PC-3 (cell line): ENCODE measurements around the gene TTLL7. TPM values are rescaled to one million over a fixed set of nuclear protein-coding genes. Genes with fewer than 3 reads are reported as not detected.

ENCODE experiments used
- ATAC-seq: fragments of 200-7000 bp; cut with Tn5 transposase; 2 replicates; pipeline ENCODE4 v1.9.1; 2020; ENCODE audit warnings: mild to moderate bottlenecking, moderate library complexity
- BruUV-seq: library from RNA; stranded (reverse); fragments of 400-500 nt; replicated peaks from 2 replicates; lab custom pipeline; 2021; lab: Mats Ljungman, UMichigan
- CTCF ChIA-PET: fragments of 300-600 bp; sonication (Branson Sonifier 250); formaldehyde crosslinking; loops from one replicate; lab custom pipeline; 2022; ENCODE audit warnings: antibody characterized with exemption; lab: Charles Lee
- POLR2A ChIA-PET: fragments of 300-600 bp; sonication (Branson Sonifier 250); formaldehyde crosslinking; loops from one replicate; lab custom pipeline; 2022; ENCODE audit warnings: antibody characterized with exemption; ENCODE audit not compliant: unreplicated experiment; lab: Charles Lee
- DNase-seq: peaks from one replicate; pipeline ENCODE4 v3.0.0-alpha.2; 2015
- H2AFZ ChIP-seq: fragments of 300-600 bp; sonication (generic); 2 replicates; pipeline ENCODE4 v1.6.0; 2016; ENCODE audit warnings: antibody characterized with exemption, low read length
- H3F3A ChIP-seq: fragments of 300-600 bp; sonication (generic); one replicate; pipeline ENCODE4 v1.6.0; 2017; ENCODE audit warnings: antibody characterized with exemption, low read length, control low read depth, mild to moderate bottlenecking; ENCODE audit not compliant: unreplicated experiment
- H3K27ac ChIP-seq: fragments of 300-600 bp; sonication (generic); 2 replicates; pipeline ENCODE4 v1.5.1; 2016; ENCODE audit warnings: mild to moderate bottlenecking, low read length
- H3K27me3 ChIP-seq: fragments of 300-600 bp; sonication (generic); 2 replicates; pipeline ENCODE4 v1.6.1; 2016; ENCODE audit warnings: low read length, mixed read lengths
- H3K36me3 ChIP-seq: fragments of 300-600 bp; sonication (generic); 2 replicates; pipeline ENCODE4 v1.6.1; 2016; ENCODE audit warnings: low read depth, mixed run types, low read length, mixed read lengths
- H3K4me1 ChIP-seq: fragments of 300-600 bp; sonication (generic); 2 replicates; pipeline ENCODE4 v1.5.1; 2016; ENCODE audit warnings: low read length; ENCODE audit not compliant: insufficient read depth
- H3K4me2 ChIP-seq: fragments of 300-600 bp; sonication (generic); 2 replicates; pipeline ENCODE4 v1.6.0; 2016; ENCODE audit warnings: low read length
- H3K4me3 ChIP-seq: fragments of 300-600 bp; sonication (generic); 2 replicates; pipeline ENCODE4 v1.5.1; 2016; ENCODE audit warnings: mild to moderate bottlenecking, low read length, mixed read lengths
- H3K79me2 ChIP-seq: fragments of 300-600 bp; sonication (generic); 2 replicates; pipeline ENCODE4 v1.6.1; 2017; ENCODE audit warnings: low read length, mixed read lengths
- H3K9ac ChIP-seq: fragments of 300-600 bp; sonication (generic); 2 replicates; pipeline ENCODE4 v1.6.0; 2016; ENCODE audit warnings: mild to moderate bottlenecking, low read length
- H3K9me2 ChIP-seq: fragments of 300-600 bp; sonication (generic); replicated peaks from 2 replicates; pipeline ENCODE4 v1.6.1; 2016; ENCODE audit warnings: mixed run types, low read length, mixed read lengths
- H3K9me3 ChIP-seq: fragments of 300-600 bp; sonication (generic); 2 replicates; pipeline ENCODE4 v1.6.1; 2016; ENCODE audit warnings: low read length, mixed read lengths
- H4K20me1 ChIP-seq: fragments of 300-600 bp; sonication (generic); 2 replicates; pipeline ENCODE4 v1.6.1; 2016; ENCODE audit warnings: low read length, mixed read lengths
- EZH2 ChIP-seq: fragments of 300-600 bp; sonication (generic); IDR thresholded peaks from one replicate; pipeline ENCODE4 v1.6.1; 2017; ENCODE audit warnings: antibody characterized with exemption, mild to moderate bottlenecking, low read length; ENCODE audit not compliant: unreplicated experiment
- EZH2phosphoT487 ChIP-seq: fragments of 300-600 bp; sonication (generic); IDR thresholded peaks from 2 replicates; pipeline ENCODE4 v1.6.1; 2018; ENCODE audit warnings: mild to moderate bottlenecking, antibody characterized with exemption, low read length, borderline replicate concordance
- intact Hi-C: fragments of 100-400 bp; cut with micrococcal nuclease; formaldehyde crosslinking; loops from 2 replicates; pipeline ENCODE4 v1.9.0; 2023
- total RNA-seq: library from RNA; depleted of rRNA; stranded (reverse); fragments of >200 nt; gene quantifications from 2 replicates; pipeline ENCODE4 v1.2.3, GENCODE V29; 2014
- TF ChIP-seq, protein P1 (sequence below): fragments of 300-600 bp; sonication (generic); conservative IDR thresholded peaks from 2 replicates; pipeline ENCODE4 v1.5.1; 2017; ENCODE audit warnings: antibody characterized with exemption, low read depth, mild to moderate bottlenecking, low read length

Gene TTLL7
- total RNA-seq, 1 experiment from 2014 or later: 3.8 TPM

DNA sequence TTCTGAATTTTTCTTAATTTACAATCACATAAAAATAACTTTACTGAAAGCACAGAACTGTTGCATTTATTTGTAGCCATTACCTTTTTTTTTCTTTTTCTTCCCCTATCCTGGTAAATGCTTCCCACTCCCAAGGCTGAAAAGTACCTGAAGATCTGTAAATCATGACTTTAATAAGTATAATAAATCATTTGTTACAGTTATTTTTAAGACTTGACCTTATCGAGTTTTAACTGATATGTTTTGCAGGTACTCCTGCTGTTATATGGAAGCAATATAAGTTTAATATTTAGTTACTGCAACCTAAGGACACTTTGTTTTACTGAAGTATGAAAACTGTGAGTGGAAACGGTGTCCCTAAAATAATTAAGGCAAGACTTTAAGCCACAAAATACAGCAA lies 142.6 kb downstream of the TTLL7 start:
- Histone ChIP-seq H3F3A (no peaks in the 10 kb centered on the region), H4K20me1 (no peaks in the 10 kb centered on the region), H3K27me3 (no peaks in the 10 kb centered on the region), H3K4me2 (no peak overlapping the region), H3K79me2 (no peaks in the 10 kb centered on the region), H3K27ac (no peak overlapping the region), H3K9ac (no peak overlapping the region), H3K9me3 (no peaks in the 10 kb centered on the region), H3K36me3 (no peaks in the 10 kb centered on the region), H3K9me2 (no peaks in the 10 kb centered on the region), H2AFZ (no peak overlapping the region), H3K4me3 (no peak overlapping the region), H3K4me1 (peaks cover 6% of the 10 kb centered on the region; the same call in 1 of the 2 replicates)
- intact Hi-C loops: no loop called here
- CTCF ChIA-PET: no interaction called here
- TF ChIP-seq, protein P1, sequence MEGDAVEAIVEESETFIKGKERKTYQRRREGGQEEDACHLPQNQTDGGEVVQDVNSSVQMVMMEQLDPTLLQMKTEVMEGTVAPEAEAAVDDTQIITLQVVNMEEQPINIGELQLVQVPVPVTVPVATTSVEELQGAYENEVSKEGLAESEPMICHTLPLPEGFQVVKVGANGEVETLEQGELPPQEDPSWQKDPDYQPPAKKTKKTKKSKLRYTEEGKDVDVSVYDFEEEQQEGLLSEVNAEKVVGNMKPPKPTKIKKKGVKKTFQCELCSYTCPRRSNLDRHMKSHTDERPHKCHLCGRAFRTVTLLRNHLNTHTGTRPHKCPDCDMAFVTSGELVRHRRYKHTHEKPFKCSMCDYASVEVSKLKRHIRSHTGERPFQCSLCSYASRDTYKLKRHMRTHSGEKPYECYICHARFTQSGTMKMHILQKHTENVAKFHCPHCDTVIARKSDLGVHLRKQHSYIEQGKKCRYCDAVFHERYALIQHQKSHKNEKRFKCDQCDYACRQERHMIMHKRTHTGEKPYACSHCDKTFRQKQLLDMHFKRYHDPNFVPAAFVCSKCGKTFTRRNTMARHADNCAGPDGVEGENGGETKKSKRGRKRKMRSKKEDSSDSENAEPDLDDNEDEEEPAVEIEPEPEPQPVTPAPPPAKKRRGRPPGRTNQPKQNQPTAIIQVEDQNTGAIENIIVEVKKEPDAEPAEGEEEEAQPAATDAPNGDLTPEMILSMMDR: no peak
- TF ChIP-seq EZH2 (no peak), EZH2phosphoT487 (no peak)
- DNase-seq: no peak
- POLR2A ChIA-PET: no interaction called here
- no TSS peak for BruUV-seq
- no peak for ATAC-seq

DNA sequence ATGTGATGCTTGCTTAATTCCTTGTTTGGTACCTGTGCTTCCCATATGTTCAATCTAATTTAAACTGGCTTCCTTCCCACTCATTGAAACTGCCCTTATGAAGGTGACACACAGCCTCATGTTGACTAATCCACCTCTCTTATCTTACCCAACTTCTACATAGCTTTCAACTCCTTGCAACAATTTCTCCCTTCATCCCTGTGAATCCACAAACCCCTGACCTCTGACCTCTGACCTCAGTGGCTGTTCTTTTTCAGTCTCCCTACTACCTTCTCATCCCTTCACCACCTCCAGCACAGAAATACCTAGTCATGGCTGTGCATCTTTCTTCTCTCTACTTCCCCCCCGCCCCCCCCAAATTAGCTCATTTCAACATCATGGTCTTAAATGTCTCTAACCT lies 144.5 kb downstream of the TTLL7 start:
- H3K4me3 ChIP-seq: no peak overlapping the region
- no TSS peak for BruUV-seq
- ChIA-PET POLR2A (no interaction called here), CTCF (no interaction called here)
- H3K9me3 ChIP-seq: no peaks in the 10 kb centered on the region
- no peaks in the 10 kb centered on the region for H3F3A ChIP-seq
- TF ChIP-seq EZH2 (no peak), EZH2phosphoT487 (no peak)
- TF ChIP-seq, protein P1: no peak
- H3K4me1 ChIP-seq: no peaks in the 10 kb centered on the region
- H3K27me3 ChIP-seq: no peaks in the 10 kb centered on the region
- no peaks in the 10 kb centered on the region for H3K9me2 ChIP-seq
- no peak overlapping the region for H2AFZ ChIP-seq
- no peaks in the 10 kb centered on the region for H3K79me2 ChIP-seq
- no peaks in the 10 kb centered on the region for H3K36me3 ChIP-seq
- intact Hi-C loops: no loop called here
- no peaks in the 10 kb centered on the region for H4K20me1 ChIP-seq
- no peak overlapping the region for H3K9ac ChIP-seq
- DNase-seq (no peak), ATAC-seq (no peak)
- H3K4me2 ChIP-seq: no peak overlapping the region
- H3K27ac ChIP-seq: no peak overlapping the region

DNA sequence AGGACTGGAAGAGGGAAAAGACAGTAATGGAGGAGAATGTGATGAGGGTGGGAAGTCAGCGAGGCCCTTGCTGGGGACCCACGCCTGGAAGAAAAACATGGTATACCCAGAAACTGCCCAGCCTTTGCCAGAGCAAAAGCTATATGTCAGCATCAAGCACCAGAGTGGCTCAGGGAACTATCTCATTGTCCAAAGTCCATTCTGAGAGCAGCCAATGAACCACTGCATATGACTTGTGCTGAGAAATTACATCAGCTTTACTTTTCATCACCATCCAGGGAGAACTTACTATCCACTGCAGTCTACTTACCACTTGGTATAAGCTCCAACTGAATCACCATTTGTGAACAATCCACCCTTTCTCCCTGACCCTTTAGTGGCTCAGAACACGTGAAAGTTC lies 148.1 kb downstream of the TTLL7 start:
- Histone ChIP-seq H3K27ac (no peak overlapping the region), H3K9ac (no peak overlapping the region), H3K4me1 (no peaks in the 10 kb centered on the region), H3F3A (no peaks in the 10 kb centered on the region), H3K9me2 (no peaks in the 10 kb centered on the region), H3K4me2 (no peak overlapping the region), H2AFZ (no peak overlapping the region), H3K4me3 (no peak overlapping the region), H3K79me2 (no peaks in the 10 kb centered on the region), H3K9me3 (no peaks in the 10 kb centered on the region), H3K27me3 (no peaks in the 10 kb centered on the region), H4K20me1 (no peaks in the 10 kb centered on the region), H3K36me3 (no peaks in the 10 kb centered on the region)
- ATAC-seq: no peak
- intact Hi-C loops: no loop called here
- ChIA-PET CTCF (no interaction called here), POLR2A (no interaction called here)
- TF ChIP-seq EZH2phosphoT487 (no peak), EZH2 (no peak)
- TF ChIP-seq, protein P1: no peak
- BruUV-seq: no TSS peak
- no peak for DNase-seq
